GM12878 (cell line): Measurements from ENCODE around the gene DTX2. TPM values are rescaled to one million over a fixed set of nuclear protein-coding genes. Genes with fewer than 3 reads are reported as not detected.

Experiments used
- polyA plus RNA-seq, 11 experiments: library from polyadenylated mRNA; depleted of rRNA in 4 of 11; unstranded in 6 of 11; stranded (reverse) in 5 of 11; fragments of >200 nt; fragmentation: Nextera tagmentation in 4 of 11; fragmentation: Illumina TruSeq in 1 of 11; extraction: Ambion mirVana in 4 of 11; extraction: Trizol in 1 of 11; gene quantifications; 1 replicate in 1 of 11; 2 replicates in 10 of 11; pipeline versions ENCODE4 v1.2.1 to v1.2.3, GENCODE V29; 2011 to 2016; ENCODE audit warnings: inconsistent platforms in 2 of 11, missing spikeins in 2 of 11, low read depth in 1 of 11
- small RNA-seq: library from RNA; depleted of rRNA; stranded (forward); fragments of <200 nt; gene quantifications from one replicate; pipeline ENCODE3, GENCODE V24; 2014
- total RNA-seq, 4 experiments: library from RNA; depleted of rRNA in 3 of 4; stranded (reverse); fragments of >200 nt in 3 of 4; fragmentation: Illumina TruSeq in 1 of 4; extraction: Trizol in 1 of 4; gene quantifications; 2 replicates each; pipeline versions ENCODE4 v1.2.1 to v1.2.3, GENCODE V29; 2013 to 2021

Gene DTX2
- total and polyA plus RNA-seq, 10 of the 15 experiments (the other 5 are each of a cell fraction or from before 2014, with no cell fraction given), result 0.14 to 31.0 (median 11.0) TPM

Small RNAs within 50 kb of the gene (small RNA-seq; reads per million reads assigned to genes)
- not detected for gene RF00019

Other genes starting within 250 kb of the DTX2 start
- gene HSPB1, start 159.0 kb upstream of the DTX2 start, total RNA-seq (2014; rRNA removed), result 31.9 and 47.8 TPM in 2 replicates
- gene HSPB1, start 159.0 kb upstream of the DTX2 start, total RNA-seq (2014; rRNA removed; fragmentation: Illumina TruSeq; extraction: Trizol), result 35.4 and 41.2 TPM in 2 replicates
- 181 and 189 TPM in 2 replicates for gene HSPB1, start 159.0 kb upstream of the DTX2 start, total RNA-seq (2021)
- gene HSPB1, start 159.0 kb upstream of the DTX2 start, polyA plus RNA-seq (2011; rRNA removed), result 10.4 and 67.5 TPM in 2 replicates
- gene HSPB1, start 159.0 kb upstream of the DTX2 start, polyA plus RNA-seq (2014; fragmentation: Illumina TruSeq; extraction: Trizol), result 1.4 and 41.6 TPM in 2 replicates
- 10 to 100 TPM; 13.7 to 56.5 TPM for gene HSPB1, start 159.0 kb upstream of the DTX2 start, polyA plus RNA-seq (2014; fragmentation: Nextera tagmentation; extraction: Ambion mirVana)
- gene HSPB1, start 159.0 kb upstream of the DTX2 start, polyA plus RNA-seq (2014; rRNA removed), result 134 and 182 TPM in 2 replicates
- gene HSPB1, start 159.0 kb upstream of the DTX2 start, polyA plus RNA-seq (2016; fragmentation: Nextera tagmentation; extraction: Ambion mirVana), result 100 to 1,000 TPM; 279 to 297 TPM
- 26.0 and 26.4 TPM in 2 replicates for gene YWHAG, start 102.7 kb upstream of the DTX2 start, total RNA-seq (2014; rRNA removed)
- 77.4 and 79.7 TPM in 2 replicates for gene YWHAG, start 102.7 kb upstream of the DTX2 start, total RNA-seq (2014; rRNA removed; fragmentation: Illumina TruSeq; extraction: Trizol)
- 153 and 157 TPM in 2 replicates for gene YWHAG, start 102.7 kb upstream of the DTX2 start, total RNA-seq (2021)
- 59.6 and 75.1 TPM in 2 replicates for gene YWHAG, start 102.7 kb upstream of the DTX2 start, polyA plus RNA-seq (2011; rRNA removed)
- 125 and 130 TPM in 2 replicates for gene YWHAG, start 102.7 kb upstream of the DTX2 start, polyA plus RNA-seq (2014; fragmentation: Illumina TruSeq; extraction: Trizol)
- 10 to 100 TPM; 20.2 to 27.2 TPM for gene YWHAG, start 102.7 kb upstream of the DTX2 start, polyA plus RNA-seq (2014; fragmentation: Nextera tagmentation; extraction: Ambion mirVana)
- gene YWHAG, start 102.7 kb upstream of the DTX2 start, polyA plus RNA-seq (2014; rRNA removed), result 55.4 and 61.8 TPM in 2 replicates
- gene YWHAG, start 102.7 kb upstream of the DTX2 start, polyA plus RNA-seq (2016; fragmentation: Nextera tagmentation; extraction: Ambion mirVana), result 10 to 100 TPM; 24.3 to 26.1 TPM
- gene SSC4D, start 52.0 kb upstream of the DTX2 start, total RNA-seq (2014; rRNA removed), result 0.34 and 0.65 TPM in 2 replicates
- gene SSC4D, start 52.0 kb upstream of the DTX2 start, total RNA-seq (2014; rRNA removed; fragmentation: Illumina TruSeq; extraction: Trizol), result 0.14 and 0.18 TPM in 2 replicates
- gene SSC4D, start 52.0 kb upstream of the DTX2 start, total RNA-seq (2021), result 0.41 and 0.72 TPM in 2 replicates
- gene SSC4D, start 52.0 kb upstream of the DTX2 start, polyA plus RNA-seq (2011; rRNA removed), result 0.24 TPM in 2 replicates
- gene SSC4D, start 52.0 kb upstream of the DTX2 start, polyA plus RNA-seq (2014; fragmentation: Illumina TruSeq; extraction: Trizol), result 0.21 and 0.25 TPM in 2 replicates
- gene SSC4D, start 52.0 kb upstream of the DTX2 start, polyA plus RNA-seq (2014; fragmentation: Nextera tagmentation; extraction: Ambion mirVana), result under 1 TPM in 1 of 2 experiments, not detected in 1; 0.11 TPM
- 0.08 and 0.29 TPM in 2 replicates for gene SSC4D, start 52.0 kb upstream of the DTX2 start, polyA plus RNA-seq (2014; rRNA removed)
- gene SSC4D, start 52.0 kb upstream of the DTX2 start, polyA plus RNA-seq (2016; fragmentation: Nextera tagmentation; extraction: Ambion mirVana), result under 1 TPM; 0.63 to 0.79 TPM
- gene ZP3, start 36.8 kb upstream of the DTX2 start, total RNA-seq (2014; rRNA removed), result 3.0 and 5.2 TPM in 2 replicates
- gene ZP3, start 36.8 kb upstream of the DTX2 start, total RNA-seq (2014; rRNA removed; fragmentation: Illumina TruSeq; extraction: Trizol), result 2.7 and 3.3 TPM in 2 replicates
- gene ZP3, start 36.8 kb upstream of the DTX2 start, total RNA-seq (2021), result 2.2 and 3.0 TPM in 2 replicates
- 0.07 and 0.39 TPM in 2 replicates for gene ZP3, start 36.8 kb upstream of the DTX2 start, polyA plus RNA-seq (2011; rRNA removed)
- gene ZP3, start 36.8 kb upstream of the DTX2 start, polyA plus RNA-seq (2014; fragmentation: Illumina TruSeq; extraction: Trizol), result 1.6 and 3.0 TPM in 2 replicates
- gene ZP3, start 36.8 kb upstream of the DTX2 start, polyA plus RNA-seq (2014; fragmentation: Nextera tagmentation; extraction: Ambion mirVana), result 1 to 10 TPM; 2.0 to 5.1 TPM
- gene ZP3, start 36.8 kb upstream of the DTX2 start, polyA plus RNA-seq (2014; rRNA removed), result 0.90 and 2.0 TPM in 2 replicates
- 1 to 10 TPM; 1.6 to 2.9 TPM for gene ZP3, start 36.8 kb upstream of the DTX2 start, polyA plus RNA-seq (2016; fragmentation: Nextera tagmentation; extraction: Ambion mirVana)
- gene UPK3B, start 48.8 kb downstream of the DTX2 start, total RNA-seq (2014; rRNA removed), result 0.71 TPM in 1 of 2 replicates, not detected in the other
- gene UPK3B, start 48.8 kb downstream of the DTX2 start, total RNA-seq (2014; rRNA removed; fragmentation: Illumina TruSeq; extraction: Trizol), result 0.18 and 0.27 TPM in 2 replicates
- gene UPK3B, start 48.8 kb downstream of the DTX2 start, total RNA-seq (2021), result 0.72 and 1.3 TPM in 2 replicates
- 0.16 TPM in 1 of 2 replicates, not detected in the other for gene UPK3B, start 48.8 kb downstream of the DTX2 start, polyA plus RNA-seq (2011; rRNA removed)
- not detected in 2 replicates for gene UPK3B, start 48.8 kb downstream of the DTX2 start, polyA plus RNA-seq (2014; fragmentation: Illumina TruSeq; extraction: Trizol)
- not detected for gene UPK3B, start 48.8 kb downstream of the DTX2 start, polyA plus RNA-seq (2014; fragmentation: Nextera tagmentation; extraction: Ambion mirVana)
- not detected in 2 replicates for gene UPK3B, start 48.8 kb downstream of the DTX2 start, polyA plus RNA-seq (2014; rRNA removed)
- gene UPK3B, start 48.8 kb downstream of the DTX2 start, polyA plus RNA-seq (2016; fragmentation: Nextera tagmentation; extraction: Ambion mirVana), result under 1 TPM; 0.26 to 0.35 TPM
- not detected in 2 replicates for gene SPDYE16, start 81.6 kb downstream of the DTX2 start, total RNA-seq (2014; rRNA removed)
- 0.18 and 0.22 TPM in 2 replicates for gene SPDYE16, start 81.6 kb downstream of the DTX2 start, total RNA-seq (2014; rRNA removed; fragmentation: Illumina TruSeq; extraction: Trizol)
- 0.26 TPM in 1 of 2 replicates, not detected in the other for gene SPDYE16, start 81.6 kb downstream of the DTX2 start, total RNA-seq (2021)
- gene SPDYE16, start 81.6 kb downstream of the DTX2 start, polyA plus RNA-seq (2011; rRNA removed), result 0.05 and 0.10 TPM in 2 replicates
- gene SPDYE16, start 81.6 kb downstream of the DTX2 start, polyA plus RNA-seq (2014; fragmentation: Illumina TruSeq; extraction: Trizol), result 0.07 TPM in 1 of 2 replicates, not detected in the other
- gene SPDYE16, start 81.6 kb downstream of the DTX2 start, polyA plus RNA-seq (2014; fragmentation: Nextera tagmentation; extraction: Ambion mirVana), result under 1 TPM; 0.04 to 0.05 TPM
- 0.03 and 0.04 TPM in 2 replicates for gene SPDYE16, start 81.6 kb downstream of the DTX2 start, polyA plus RNA-seq (2014; rRNA removed)
- gene SPDYE16, start 81.6 kb downstream of the DTX2 start, polyA plus RNA-seq (2016; fragmentation: Nextera tagmentation; extraction: Ambion mirVana), result under 1 TPM; 0.67 to 0.92 TPM
- gene POMZP3, start 165.6 kb downstream of the DTX2 start, total RNA-seq (2014; rRNA removed), result 3.7 and 4.9 TPM in 2 replicates
- 2.2 and 2.8 TPM in 2 replicates for gene POMZP3, start 165.6 kb downstream of the DTX2 start, total RNA-seq (2014; rRNA removed; fragmentation: Illumina TruSeq; extraction: Trizol)
- gene POMZP3, start 165.6 kb downstream of the DTX2 start, total RNA-seq (2021), result 10.3 and 12.6 TPM in 2 replicates
- 2.0 and 4.4 TPM in 2 replicates for gene POMZP3, start 165.6 kb downstream of the DTX2 start, polyA plus RNA-seq (2011; rRNA removed)
- 4.8 and 5.8 TPM in 2 replicates for gene POMZP3, start 165.6 kb downstream of the DTX2 start, polyA plus RNA-seq (2014; fragmentation: Illumina TruSeq; extraction: Trizol)
- 1 to 10 TPM; 2.4 to 4.5 TPM for gene POMZP3, start 165.6 kb downstream of the DTX2 start, polyA plus RNA-seq (2014; fragmentation: Nextera tagmentation; extraction: Ambion mirVana)
- 6.1 and 6.9 TPM in 2 replicates for gene POMZP3, start 165.6 kb downstream of the DTX2 start, polyA plus RNA-seq (2014; rRNA removed)
- gene POMZP3, start 165.6 kb downstream of the DTX2 start, polyA plus RNA-seq (2016; fragmentation: Nextera tagmentation; extraction: Ambion mirVana), result 10 to 100 TPM in 1 of 2 experiments, 1 to 10 TPM in 1; 8.3 to 10.2 TPM